ENCODE data around the gene TMEM255B.

The TMEM255B gene

GRCh38 chr13:113816254-113816929, 57.4 kb downstream of the TMEM255B start:
- H3K9me3 Mint-ChIP-seq: no peaks in the 10 kb centered on the region
- H3K4me3 Mint-ChIP-seq: no peak overlapping the region
- H3K36me3 Mint-ChIP-seq (ENCODE audit: low read depth): no peaks in the 10 kb centered on the region
- H3K27me3 Mint-ChIP-seq (ENCODE audit: low read depth): peaks cover 13% of the 10 kb centered on the region
- H3K4me1 Mint-ChIP-seq: peaks cover 15% of the 10 kb centered on the region
- peak overlapping the region in 2 of 3 experiments; percentile 42 to 48 for H3K27ac Mint-ChIP-seq
- no peak for TF ChIP-seq CTCF (IDR thresholded peaks at IDR 0.05; ENCODE audit: unreplicated experiment in 3 of 3)

- peak overlapping the region; percentile 42 to 53 (median 52) for H3K27ac Mint-ChIP-seq
- peak; percentile 78 to 85 (median 81) for TF ChIP-seq CTCF (IDR thresholded peaks at IDR 0.05; ENCODE audit: unreplicated experiment in 3 of 3)
- H3K36me3 Mint-ChIP-seq (ENCODE audit: low read depth): no peaks in the 10 kb centered on the region
- H3K4me3 Mint-ChIP-seq: no peak overlapping the region
- H3K9me3 Mint-ChIP-seq: no peaks in the 10 kb centered on the region
- H3K4me1 Mint-ChIP-seq: peaks cover 18% of the 10 kb centered on the region
- peaks cover 13% of the 10 kb centered on the region for H3K27me3 Mint-ChIP-seq (ENCODE audit: low read depth)
Observed at GRCh38 chr13:113816946-113817859, 58.2 kb downstream of the TMEM255B start.

- Mint-ChIP-seq H3K4me1 (peaks cover 18% of the 10 kb centered on the region), H3K27me3 (ENCODE audit: low read depth) (peaks cover 13% of the 10 kb centered on the region), H3K27ac (peak overlapping the region in 2 of 3 experiments; percentile 52 to 53), H3K9me3 (no peaks in the 10 kb centered on the region), H3K36me3 (ENCODE audit: low read depth) (no peaks in the 10 kb centered on the region), H3K4me3 (no peak overlapping the region)
- no peak for TF ChIP-seq CTCF (IDR thresholded peaks at IDR 0.05; ENCODE audit: unreplicated experiment in 3 of 3)
Observed at GRCh38 chr13:113817860-113818691, 59.0 kb downstream of the TMEM255B start.

- Mint-ChIP-seq H3K4me1 (peaks cover 18% of the 10 kb centered on the region), H3K9me3 (no peaks in the 10 kb centered on the region), H3K27me3 (ENCODE audit: low read depth) (peaks cover 13% of the 10 kb centered on the region), H3K36me3 (ENCODE audit: low read depth) (no peaks in the 10 kb centered on the region), H3K4me3 (no peak overlapping the region), H3K27ac (no peak overlapping the region)
- no peak for TF ChIP-seq CTCF (IDR thresholded peaks at IDR 0.05; ENCODE audit: unreplicated experiment in 3 of 3)
Observed at GRCh38 chr13:113818700-113819295, 59.8 kb downstream of the TMEM255B start.

- no peak overlapping the region for H3K27ac Mint-ChIP-seq
- no peak for TF ChIP-seq CTCF (IDR thresholded peaks at IDR 0.05; ENCODE audit: unreplicated experiment in 3 of 3)
- peaks cover 13% of the 10 kb centered on the region for H3K27me3 Mint-ChIP-seq (ENCODE audit: low read depth)
- no peaks in the 10 kb centered on the region for H3K36me3 Mint-ChIP-seq (ENCODE audit: low read depth)
- peaks cover 18% of the 10 kb centered on the region for H3K4me1 Mint-ChIP-seq
- H3K9me3 Mint-ChIP-seq: no peaks in the 10 kb centered on the region
- no peak overlapping the region for H3K4me3 Mint-ChIP-seq
Observed at GRCh38 chr13:113819341-113819730, 60.3 kb downstream of the TMEM255B start.

Data from nephron (organoid).